ENCODE data around the gene RAB6D.
"Not testable (repeated sequence)": the region's sequence is repeated elsewhere in the genome, so short reads cannot be mapped to it uniquely, and the experiment has no call there.

The RAB6D gene

GRCh38 chr2:131363703-131364186 lies at the start of gene RAB6D:
Gene RAB6D, minus strand, starts transcription at chr2:131364168. Its CDS starts 448 bp downstream, at chr2:131363720.
- not testable (repeated sequence) for H3K27ac ChIP-seq; DNase-seq (ENCODE audit: low spot score)
- peak within 1 kb of the TSS; percentile 59 for H3K4me3 ChIP-seq

- no peak for DNase-seq (ENCODE audit: low spot score)
- Histone ChIP-seq H3K4me3 (no peak overlapping the region), H3K27ac (no peak overlapping the region)
- TF ChIP-seq CTCF (IDR thresholded peaks at IDR 0.05): peak; percentile 38
Observed at GRCh38 chr2:131413148-131413747, 49.3 kb upstream of the RAB6D start.

DNA sequence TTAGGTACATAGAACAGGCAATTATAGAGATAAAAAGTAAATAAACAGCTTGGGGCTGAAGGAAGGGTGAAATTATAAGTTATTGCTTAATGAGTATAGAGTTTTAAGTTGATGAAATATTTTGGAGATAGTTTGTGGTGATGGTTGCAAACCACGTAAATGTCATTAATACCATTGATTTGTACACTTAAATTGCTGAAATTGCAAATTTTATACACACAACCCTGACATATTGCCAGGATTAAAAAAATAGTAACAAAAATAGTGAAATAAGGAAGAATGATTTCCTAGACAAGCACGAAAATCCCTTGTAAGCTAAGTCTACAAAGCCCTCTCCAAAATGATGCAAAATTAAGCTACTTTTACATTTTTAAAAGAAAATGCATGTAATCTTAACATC lies 46.2 kb upstream of the RAB6D start:
- Histone ChIP-seq H3K4me3 (no peak overlapping the region), H3K27ac (no peak overlapping the region)
- no peak for DNase-seq (ENCODE audit: low spot score)
- no peak for TF ChIP-seq CTCF (IDR thresholded peaks at IDR 0.05)

DNA sequence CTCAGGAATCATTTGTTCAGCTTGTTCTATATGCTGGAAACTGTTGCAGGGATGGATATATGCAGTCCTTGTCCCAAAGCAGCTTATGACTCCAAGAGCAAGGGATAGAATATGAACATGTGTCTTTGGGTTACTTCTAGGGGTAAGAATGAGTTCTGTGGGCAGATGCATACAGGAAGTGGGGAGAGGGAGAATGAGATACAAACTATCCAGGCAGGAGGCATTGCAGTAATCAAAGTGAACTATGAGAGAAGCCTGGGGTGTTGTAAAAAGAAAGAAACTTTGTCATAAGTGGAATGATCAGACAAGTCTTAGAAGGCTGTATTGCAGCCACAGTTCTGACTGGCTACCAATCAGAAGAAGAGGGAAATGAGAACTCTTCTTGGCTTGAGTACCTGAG lies 44.8 kb upstream of the RAB6D start:
- Histone ChIP-seq H3K27ac (no peak overlapping the region), H3K4me3 (no peak overlapping the region)
- no peak for DNase-seq (ENCODE audit: low spot score)
- TF ChIP-seq CTCF (IDR thresholded peaks at IDR 0.05): no peak

GRCh38 chr2:131408207-131408606 lies 44.2 kb upstream of the RAB6D start:
- no peak for TF ChIP-seq CTCF (IDR thresholded peaks at IDR 0.05)
- H3K27ac ChIP-seq: no peak overlapping the region
- no peak for DNase-seq (ENCODE audit: low spot score)
- H3K4me3 ChIP-seq: no peak overlapping the region

DNA sequence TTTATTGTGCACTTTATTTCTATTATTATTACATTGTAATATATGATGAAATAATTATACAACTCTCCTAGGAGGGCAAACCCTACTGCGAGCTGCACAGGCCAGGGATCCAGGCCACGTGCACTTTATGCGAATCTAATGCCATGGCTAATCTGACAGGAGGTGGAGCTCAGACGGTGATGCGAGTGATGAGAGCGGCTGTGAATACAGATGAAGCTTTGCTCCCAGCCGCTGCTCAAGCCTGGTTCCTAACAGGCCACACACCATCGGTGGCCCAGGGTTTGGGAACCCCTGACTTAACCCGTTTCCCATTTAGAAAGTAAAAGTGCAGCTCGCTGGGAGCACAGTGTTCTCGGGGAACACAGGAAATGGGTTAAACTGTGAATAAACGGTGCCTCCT lies 40.8 kb upstream of the RAB6D start:
- TF ChIP-seq CTCF (IDR thresholded peaks at IDR 0.05): no peak
- DNase-seq (ENCODE audit: low spot score): no peak
- H3K27ac ChIP-seq: no peak overlapping the region
- no peak overlapping the region for H3K4me3 ChIP-seq

GRCh38 chr2:131402320-131403039 lies 38.5 kb upstream of the RAB6D start:
- DNase-seq (ENCODE audit: low spot score): no peak
- Histone ChIP-seq H3K27ac (no peak overlapping the region), H3K4me3 (no peak overlapping the region)
- TF ChIP-seq CTCF (IDR thresholded peaks at IDR 0.05): no peak
